ENCODE results near the gene F10.
"Not testable (repeated sequence)": the region's sequence is repeated elsewhere in the genome, so short reads cannot be mapped to it uniquely, and the experiment has no call there.

F10 gene

GRCh38 chr13:113096052-113096744 lies 26.4 kb upstream of the F10 start:
- no peak overlapping the region for H3K4me3 ChIP-seq (ENCODE audit: low read depth, low read length)
- TF ChIP-seq CTCF (IDR thresholded peaks at IDR 0.05; ENCODE audit: borderline replicate concordance, insufficient read depth, low read depth, low read length) = no peak

- no peak overlapping the region for H3K4me3 ChIP-seq (ENCODE audit: low read depth, low read length)
- TF ChIP-seq CTCF (IDR thresholded peaks at IDR 0.05; ENCODE audit: borderline replicate concordance, insufficient read depth, low read depth, low read length) = no peak
Observed at GRCh38 chr13:113096745-113097305, 25.8 kb upstream of the F10 start.

- no peak overlapping the region for H3K4me3 ChIP-seq (ENCODE audit: low read depth, low read length)
- TF ChIP-seq CTCF (IDR thresholded peaks at IDR 0.05; ENCODE audit: borderline replicate concordance, insufficient read depth, low read depth, low read length) = no peak
Observed at GRCh38 chr13:113097651-113098050, 24.9 kb upstream of the F10 start.

DNA sequence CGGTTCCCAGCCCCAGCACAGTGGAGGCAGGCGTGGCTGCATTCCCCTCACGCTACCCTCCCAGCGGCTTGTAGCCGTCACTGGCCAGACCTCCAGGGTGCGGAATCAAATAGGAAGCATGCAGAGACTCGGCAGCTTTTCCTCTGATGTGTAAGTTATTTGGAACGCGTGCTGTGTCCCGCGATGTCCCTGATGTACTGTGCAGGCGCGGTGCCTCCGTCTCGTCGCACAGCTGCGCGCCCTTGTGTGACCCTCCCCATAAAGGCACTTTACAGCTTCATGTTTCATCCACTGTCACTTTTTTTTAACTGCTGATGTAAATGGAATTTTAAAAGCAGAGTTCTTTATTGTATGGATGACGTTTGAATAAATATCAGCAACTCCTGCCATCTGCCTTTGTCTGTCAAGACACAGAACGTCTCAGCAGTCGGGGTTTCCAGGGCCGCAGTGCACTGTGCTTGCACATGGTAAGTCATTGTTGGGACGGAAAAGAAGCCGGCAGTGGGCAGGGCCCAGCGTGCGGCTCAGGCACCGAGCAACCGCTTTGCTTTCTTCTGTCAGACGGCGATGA lies 24.4 kb upstream of the F10 start:
- TF ChIP-seq CTCF (IDR thresholded peaks at IDR 0.05; ENCODE audit: borderline replicate concordance, insufficient read depth, low read depth, low read length) = no peak
- no peak overlapping the region for H3K4me3 ChIP-seq (ENCODE audit: low read depth, low read length)

- H3K4me3 ChIP-seq (ENCODE audit: low read depth, low read length) = no peak overlapping the region
- TF ChIP-seq CTCF (IDR thresholded peaks at IDR 0.05; ENCODE audit: borderline replicate concordance, insufficient read depth, low read depth, low read length) = no peak
Observed at GRCh38 chr13:113099142-113099541, 23.5 kb upstream of the F10 start.

- not testable (repeated sequence) for H3K4me3 ChIP-seq (ENCODE audit: low read depth, low read length)
Observed at GRCh38 chr13:113102302-113102701, 20.3 kb upstream of the F10 start.

- no peak for TF ChIP-seq CTCF (IDR thresholded peaks at IDR 0.05; ENCODE audit: borderline replicate concordance, insufficient read depth, low read depth, low read length)
- no peak overlapping the region for H3K4me3 ChIP-seq (ENCODE audit: low read depth, low read length)
Observed at GRCh38 chr13:113102727-113103126, 19.9 kb upstream of the F10 start.
